ENCODE results near the gene RBBP5. TPM values are rescaled to one million over a fixed set of nuclear protein-coding genes. Genes with fewer than 3 reads are reported as not detected.
A peak's percentile ranks its signal among the peaks of the same experiment; 100 is the strongest.

Gene RBBP5
- total RNA-seq, 1 donor from 2014 or later: 24.5 TPM

- no peak for DNase-seq
Observed at GRCh38 chr1:205074084-205074483, 47.7 kb downstream of the RBBP5 start.

DNA sequence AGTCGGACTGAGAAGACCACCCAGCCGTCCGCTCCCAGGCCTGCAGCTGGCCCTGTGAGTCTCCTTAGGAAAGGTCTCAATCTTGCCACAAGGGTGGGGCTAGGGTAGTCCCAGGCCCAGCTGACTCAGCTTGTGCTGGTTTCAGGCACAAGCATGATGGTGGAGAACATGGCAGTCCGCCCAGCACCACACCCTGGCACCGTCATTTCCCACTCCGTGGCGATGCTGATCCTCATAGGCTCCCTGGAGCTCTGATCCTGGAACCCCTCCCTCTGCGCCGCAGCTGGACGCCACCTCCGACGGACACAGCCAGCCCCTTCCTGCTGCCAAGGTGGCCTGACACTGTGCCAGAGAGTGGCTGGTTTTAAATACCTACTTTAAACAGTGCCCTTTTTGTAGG, 48.3 kb downstream of the RBBP5 start:
- no peak for DNase-seq

DNA sequence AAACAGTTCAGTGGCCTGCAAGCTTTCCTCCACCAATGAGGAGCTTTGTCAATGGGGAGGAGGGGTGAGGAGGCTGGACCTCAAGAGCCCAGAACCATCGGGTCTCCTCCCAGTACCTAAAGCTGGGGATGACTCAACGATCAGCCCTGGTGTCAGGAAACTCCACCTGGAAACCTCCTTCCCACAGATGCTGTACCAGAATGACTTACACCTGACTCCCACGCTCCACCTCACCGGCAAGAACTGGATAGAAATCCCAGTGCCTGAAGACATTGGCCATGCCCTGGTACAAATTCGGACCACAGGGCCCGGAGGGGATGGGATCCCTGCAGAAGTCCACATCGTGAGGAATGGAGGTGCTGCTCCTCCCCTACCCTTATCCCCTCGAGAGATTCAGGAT, 48.9 kb downstream of the RBBP5 start:
- DNase-seq: no peak

GRCh38 chr1:205072286-205072685, 49.5 kb downstream of the RBBP5 start:
- no peak for DNase-seq

GRCh38 chr1:205071801-205072200, 50.0 kb downstream of the RBBP5 start:
- DNase-seq: no peak

GRCh38 chr1:205071028-205071409, 50.8 kb downstream of the RBBP5 start:
- no peak for DNase-seq

GRCh38 chr1:205069371-205070125, 52.2 kb downstream of the RBBP5 start:
- DNase-seq: no peak

DNA sequence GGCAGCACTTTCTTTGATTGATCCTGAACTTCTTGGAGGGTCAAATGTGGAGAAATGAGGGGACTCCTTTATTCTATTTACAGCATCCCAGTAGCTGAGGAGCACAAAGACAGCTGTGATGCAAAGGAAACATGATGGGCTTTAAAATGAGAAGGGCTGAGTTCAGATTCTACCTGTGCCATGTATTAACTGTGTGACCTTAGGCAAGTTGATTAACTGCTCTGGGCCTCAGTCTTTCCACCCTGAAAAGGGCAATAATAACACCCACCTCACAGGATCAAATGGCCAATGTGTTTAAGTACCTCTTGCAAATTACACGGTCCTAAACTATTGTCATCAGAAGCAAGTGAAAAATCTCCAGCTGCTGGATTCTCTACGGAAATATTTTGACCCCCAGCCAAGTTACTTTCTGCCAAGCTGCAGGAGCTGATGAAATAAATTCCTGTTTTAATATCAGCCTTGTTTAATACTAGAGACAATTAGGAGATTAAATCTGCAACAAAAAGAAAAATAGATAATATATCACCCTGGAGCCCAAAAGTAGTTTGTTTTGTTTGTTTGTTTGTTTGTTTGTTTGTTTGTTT, 53.2 kb downstream of the RBBP5 start:
- no peak for DNase-seq

GRCh38 chr1:205068001-205068400, 53.8 kb downstream of the RBBP5 start:
- no peak for DNase-seq

DNA sequence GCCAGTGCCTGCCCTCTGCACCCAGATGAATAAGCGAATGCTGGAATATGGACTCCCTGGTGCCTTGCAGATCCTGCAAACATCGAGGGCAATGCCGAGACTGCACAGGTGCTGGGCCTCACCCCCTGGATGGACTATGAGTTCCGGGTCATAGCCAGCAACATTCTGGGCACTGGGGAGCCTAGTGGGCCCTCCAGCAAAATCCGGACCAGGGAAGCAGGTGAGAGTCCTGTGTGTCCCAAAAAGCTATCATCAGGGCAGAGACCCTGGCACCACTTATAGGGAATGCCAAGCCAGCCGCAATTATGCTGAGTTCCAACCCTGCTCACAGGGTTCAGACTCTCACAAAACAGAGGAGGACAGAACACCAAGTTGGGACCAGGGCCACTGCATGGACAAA, 54.7 kb downstream of the RBBP5 start:
- no peak for DNase-seq

GRCh38 chr1:205066141-205066818, 55.5 kb downstream of the RBBP5 start:
- peak; percentile 7 for DNase-seq

GRCh38 chr1:205065666-205066065, 56.1 kb downstream of the RBBP5 start:
- DNase-seq: no peak

- no peak for DNase-seq
Observed at GRCh38 chr1:205064741-205065316, 56.9 kb downstream of the RBBP5 start.

DNA sequence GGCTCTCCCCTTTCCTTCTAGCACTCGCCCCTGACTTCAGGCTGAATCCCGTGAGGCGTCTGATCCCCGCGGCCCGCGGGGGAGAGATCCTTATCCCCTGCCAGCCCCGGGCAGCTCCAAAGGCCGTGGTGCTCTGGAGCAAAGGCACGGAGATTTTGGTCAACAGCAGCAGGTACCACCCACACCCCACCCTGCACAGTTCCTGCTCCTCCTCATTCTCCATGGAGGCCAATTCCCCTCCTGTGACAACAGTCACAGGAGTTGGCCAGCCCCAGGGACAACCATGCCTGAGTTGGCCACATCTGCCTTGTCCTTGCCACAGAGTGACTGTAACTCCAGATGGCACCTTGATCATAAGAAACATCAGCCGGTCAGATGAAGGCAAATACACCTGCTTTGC, 57.5 kb downstream of the RBBP5 start:
- no peak for DNase-seq

DNA sequence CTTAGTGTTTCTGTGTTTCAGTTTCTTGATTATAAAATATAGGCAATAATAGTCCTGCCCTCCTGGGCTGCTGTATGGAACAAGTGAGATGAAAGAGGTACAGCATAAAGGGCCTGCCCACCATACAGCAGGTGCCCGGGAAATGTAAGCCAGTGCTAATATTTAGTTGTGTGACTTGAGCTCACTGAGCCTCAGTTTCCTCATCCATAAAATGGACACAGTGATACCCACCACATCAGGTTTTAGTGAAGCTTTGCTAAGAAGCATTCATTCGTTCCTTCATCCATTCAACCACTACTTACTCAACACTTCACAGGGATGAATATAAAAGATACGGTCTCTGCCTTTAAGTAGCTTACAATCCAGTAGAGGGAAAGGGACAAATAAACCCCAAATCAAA, 58.9 kb downstream of the RBBP5 start:
- no peak for DNase-seq

DNA sequence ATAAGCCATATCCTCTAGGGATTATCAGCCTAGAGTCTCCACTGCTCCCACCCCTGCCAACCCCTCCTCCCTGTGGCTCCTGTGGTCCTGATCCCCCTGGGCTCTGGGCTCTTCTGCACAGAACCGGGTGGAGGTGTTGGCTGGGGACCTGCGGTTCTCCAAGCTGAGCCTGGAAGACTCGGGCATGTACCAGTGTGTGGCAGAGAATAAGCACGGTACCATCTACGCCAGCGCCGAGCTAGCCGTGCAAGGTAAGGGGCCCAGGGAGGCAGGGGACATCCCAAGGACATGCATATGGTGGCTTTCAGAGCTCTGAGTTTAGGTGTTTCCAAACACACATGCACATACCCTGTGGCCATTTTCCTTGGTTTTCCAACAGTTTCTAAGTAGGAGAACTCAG, 59.5 kb downstream of the RBBP5 start:
- DNase-seq: no peak

- peak; percentile 75 for DNase-seq
Observed at GRCh38 chr1:205061665-205062069, 60.1 kb downstream of the RBBP5 start.

GRCh38 chr1:205061227-205061626, 60.6 kb downstream of the RBBP5 start:
- DNase-seq: no peak

DNA sequence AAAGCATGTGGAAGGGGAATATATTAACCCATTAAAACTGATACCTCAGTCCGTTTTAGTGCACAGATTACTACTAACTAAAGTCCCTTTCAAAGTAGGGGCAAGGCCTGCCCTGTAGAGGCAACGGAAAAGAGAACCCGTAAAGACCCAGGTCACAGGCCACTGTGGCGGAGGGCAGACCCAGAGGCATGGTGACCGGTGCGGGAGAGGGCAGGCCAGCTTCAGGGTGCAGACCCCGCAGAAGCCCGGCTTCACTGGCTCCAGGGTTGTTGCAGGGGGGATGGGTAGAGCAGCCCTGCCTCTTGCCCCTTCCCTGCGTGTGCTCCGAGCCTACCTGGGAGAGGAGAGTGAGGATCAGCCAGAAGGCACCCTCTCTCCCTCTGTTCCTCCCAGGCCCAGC, 61.0 kb downstream of the RBBP5 start:
- no peak for DNase-seq

GRCh38 chr1:205059660-205060059, 62.1 kb downstream of the RBBP5 start:
- DNase-seq: no peak

GRCh38 chr1:205058853-205059252, 62.9 kb downstream of the RBBP5 start:
- DNase-seq: no peak

DNA sequence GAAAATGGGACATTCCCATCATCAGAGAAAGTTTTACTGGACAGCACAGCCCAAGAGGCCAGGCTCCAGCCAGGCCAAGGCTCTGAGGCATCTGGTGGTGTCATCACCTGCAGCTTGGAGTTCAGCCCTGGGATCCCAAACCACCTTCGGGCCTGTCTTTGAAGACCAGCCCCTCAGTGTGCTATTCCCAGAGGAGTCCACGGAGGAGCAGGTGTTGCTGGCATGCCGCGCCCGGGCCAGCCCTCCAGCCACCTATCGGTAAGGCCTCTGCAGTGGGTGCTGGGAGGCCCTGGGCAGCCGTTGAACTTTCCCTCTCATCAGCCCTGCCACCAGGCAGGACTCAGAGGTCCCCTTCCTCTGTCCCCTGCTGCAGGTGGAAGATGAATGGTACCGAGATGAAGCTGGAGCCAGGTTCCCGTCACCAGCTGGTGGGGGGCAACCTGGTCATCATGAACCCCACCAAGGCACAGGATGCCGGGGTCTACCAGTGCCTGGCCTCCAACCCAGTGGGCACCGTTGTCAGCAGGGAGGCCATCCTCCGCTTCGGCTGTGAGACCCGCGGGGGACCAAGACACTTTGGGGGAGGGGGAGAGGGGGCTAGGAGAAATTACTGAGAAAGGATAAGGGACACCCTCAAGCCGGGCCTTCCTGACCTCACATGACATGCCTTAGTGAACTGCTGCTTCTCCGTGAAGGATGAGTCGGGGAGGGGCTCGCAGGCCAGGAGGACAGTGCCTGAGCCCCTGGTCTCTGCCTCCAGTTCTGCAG, 63.8 kb downstream of the RBBP5 start:
- no peak for DNase-seq
